Ovary (tissue), 9 donors: Measurements from ENCODE around the gene MSH4. TPM values are rescaled to one million over a fixed set of nuclear protein-coding genes. Genes with fewer than 3 reads are reported as not detected.
"Not testable (repeated sequence)": the region's sequence is repeated elsewhere in the genome, so short reads cannot be mapped to it uniquely, and the experiment has no call there.

Experiments used
- DNase-seq, 5 donors: peaks; one replicate each; pipeline ENCODE4 v3.0.0-alpha.2; 2019 to 2020
- H3K27ac ChIP-seq, 2 donors: fragments of 200-600 bp; one replicate each; pipeline versions ENCODE4 v1.5.1 to v1.8.0; 2019 to 2022
- H3K27me3 ChIP-seq: fragments of 200-600 bp; one replicate; pipeline ENCODE4 v1.8.0; 2022
- H3K36me3 ChIP-seq: fragments of 200-600 bp; sonication (generic); one replicate; pipeline ENCODE4 v1.5.1; 2019
- H3K4me1 ChIP-seq: one replicate; pipeline ENCODE4 v1.8.1; 2013; ENCODE audit warnings: mild to moderate bottlenecking, moderate library complexity; ENCODE audit not compliant: insufficient read depth
- H3K4me3 ChIP-seq: fragments of 200-600 bp; sonication (generic); one replicate; pipeline ENCODE4 v1.5.1; 2017
- H3K9me3 ChIP-seq, 2 donors: fragments of 200-600 bp in 1 of 2; sonication (generic) in 1 of 2; one replicate each; pipeline versions ENCODE4 v1.5.1 to v1.8.1; 2013 to 2019; ENCODE audit warnings: mild to moderate bottlenecking in 1 of 2, moderate library complexity in 1 of 2
- CTCF ChIP-seq, 3 donors: fragments of 450-650 bp in 2 of 3; fragments of 200-600 bp in 1 of 3; IDR thresholded peaks; one replicate each; pipeline versions ENCODE4 v1.5.1 to v1.8.0; 2016 to 2022; ENCODE audit warnings: antibody characterized with exemption in 3 of 3, mild to moderate bottlenecking in 1 of 3
- EP300 ChIP-seq: sonication (generic); formaldehyde crosslinking; IDR thresholded peaks from one replicate; pipeline ENCODE4 v1.6.1; 2017; ENCODE audit warnings: antibody characterized with exemption
- POLR2A ChIP-seq: fragments of 450-650 bp; IDR thresholded peaks from one replicate; pipeline ENCODE4 v1.6.1; 2017; ENCODE audit warnings: antibody characterized with exemption, mild to moderate bottlenecking, moderate library complexity
- WGBS, 3 donors: extraction: QIAGEN DNeasy Blood & Tissue Kit in 1 of 3; methylation state at CpG; one replicate each; pipeline versions ENCODE4 v1.1.5 to v1.1.7; 2013 to 2017; 5-methylcytosine and 5-hydroxymethylcytosine counted together
- intact Hi-C, 4 donors: fragments of 100-400 bp; cut with DNase I; formaldehyde crosslinking; loops; one replicate each; pipeline versions ENCODE4 v1.11.0 to v1.15.1; 2022 to 2023
- polyA plus RNA-seq, 2 donors: library from polyadenylated mRNA; stranded (reverse); fragments of 200-250 nt in 1 of 2; fragments of 350-450 nt in 1 of 2; fragmentation: Illumina TruSeq in 1 of 2; extraction: RNeasy Lipid Tissue Mini Kit (QIAGEN cat#74804) in 1 of 2; gene quantifications; one replicate each; pipeline ENCODE4 v1.2.3, GENCODE V29; 2013 to 2014
- total RNA-seq, 7 donors: library from RNA; depleted of rRNA in 2 of 7; stranded (reverse); fragments of >200 nt in 2 of 7; fragmentation: NEBNext Ultra II Directional in 3 of 7; extraction: Animal tissue kit (Norgen Biotek cat#: 25700) in 3 of 7; gene quantifications; one replicate each; pipeline versions ENCODE4 v1.1.0 to v1.2.4, GENCODE V29; 2016 to 2023
- donor health status: DM: no; HTN: no; CAD: no; lungs with moderate emphysema.
- donor health status: DM: no; HTN: no; CAD: no.
- donor health status: Bipolar disorder and iron deficiency.
- donor health status: DM: yes; HTN: yes; CAD: no.
- donor health status: DM: no; HTN: no; CAD: no.
- donor health status: DM: yes; HTN: yes; CAD: no.

The MSH4 gene
- total and polyA plus RNA-seq, 9 donors: 0.07 to 0.88 (median 0.53) TPM

GRCh38 chr1:75812065-75812464 lies 15.4 kb downstream of the MSH4 start:
- no peaks in the 10 kb centered on the region for H3K9me3 ChIP-seq
- no peaks in the 10 kb centered on the region for H3K4me1 ChIP-seq
- no peak for DNase-seq
- WGBS, 3 donors: 63 to 86% (median 83%) methylated on average over 3 of the region's 3 CpGs
- H3K27ac ChIP-seq: no peak overlapping the region
- H3K4me3 ChIP-seq: no peak overlapping the region
- intact Hi-C loops: no loop called here
- no peaks in the 10 kb centered on the region for H3K36me3 ChIP-seq
- no peak for TF ChIP-seq EP300
- TF ChIP-seq POLR2A: no peak
- TF ChIP-seq CTCF (IDR thresholded peaks at IDR 0.05): no peak
- no peaks in the 10 kb centered on the region for H3K27me3 ChIP-seq

DNA sequence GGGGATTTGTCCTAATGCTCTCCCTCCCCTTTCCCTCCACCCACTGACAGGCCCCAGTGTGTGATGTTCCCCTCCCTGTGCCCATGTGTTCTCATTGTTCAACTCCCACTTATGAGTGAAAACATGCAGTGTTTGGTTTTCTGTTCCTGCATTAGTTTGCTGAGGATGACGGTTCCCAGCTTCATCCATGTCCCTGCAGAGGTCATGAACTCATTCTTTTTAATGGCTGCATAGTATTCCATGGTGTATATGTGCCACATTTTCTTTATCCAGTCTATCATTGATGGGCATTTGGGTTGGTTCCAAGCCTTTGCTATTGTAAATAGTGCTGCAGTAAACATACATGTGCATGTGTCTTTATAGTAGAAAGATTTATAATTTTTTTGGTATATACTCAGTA lies 26.9 kb downstream of the MSH4 start:
- intact Hi-C loops, H3K4me3 ChIP-seq, H3K27ac ChIP-seq, H3K4me1 ChIP-seq, DNase-seq, H3K27me3 ChIP-seq, H3K9me3 ChIP-seq, H3K36me3 ChIP-seq: not testable (repeated sequence)
- WGBS, 3 donors: 65 to 79% (median 74%) methylated on average over 1 of the region's 1 CpG

DNA sequence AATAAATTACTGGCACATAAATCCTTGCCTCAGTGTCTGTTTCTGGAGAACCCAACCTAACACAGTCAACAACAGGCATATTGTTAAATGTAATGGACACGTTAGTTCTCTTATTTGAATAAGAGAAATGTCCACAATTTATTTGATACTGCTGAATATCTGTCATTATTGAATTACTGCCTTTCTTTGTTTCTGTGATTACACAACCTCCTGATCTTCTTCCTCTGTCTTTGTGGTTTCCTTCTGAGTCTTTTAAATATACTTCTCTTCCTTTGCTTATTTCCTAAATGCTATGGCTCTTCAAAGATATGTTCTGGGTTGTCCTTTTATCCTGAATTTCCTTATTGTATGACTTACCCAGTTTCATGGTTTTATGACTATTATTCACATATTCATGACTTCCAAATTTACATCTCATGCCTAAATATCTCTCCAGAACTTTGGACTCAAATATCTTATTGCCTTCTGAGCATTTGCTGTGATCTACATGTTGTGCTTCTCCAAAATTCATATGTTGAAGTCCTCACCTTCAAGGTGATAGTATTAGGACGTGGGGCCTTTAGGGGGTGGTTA lies 39.9 kb downstream of the MSH4 start:
- WGBS, 3 donors: 63 to 69% (median 64%) methylated on average over 2 of the region's 2 CpGs
- TF ChIP-seq CTCF (IDR thresholded peaks at IDR 0.05): no peak
- no peak for TF ChIP-seq EP300
- TF ChIP-seq POLR2A: no peak
- intact Hi-C loops: no loop called here
- Histone ChIP-seq H3K4me1 (no peaks in the 10 kb centered on the region), H3K4me3 (no peak overlapping the region), H3K27ac (no peak overlapping the region), H3K27me3 (no peaks in the 10 kb centered on the region), H3K9me3 (no peaks in the 10 kb centered on the region), H3K36me3 (no peaks in the 10 kb centered on the region)
- DNase-seq: no peak

DNA sequence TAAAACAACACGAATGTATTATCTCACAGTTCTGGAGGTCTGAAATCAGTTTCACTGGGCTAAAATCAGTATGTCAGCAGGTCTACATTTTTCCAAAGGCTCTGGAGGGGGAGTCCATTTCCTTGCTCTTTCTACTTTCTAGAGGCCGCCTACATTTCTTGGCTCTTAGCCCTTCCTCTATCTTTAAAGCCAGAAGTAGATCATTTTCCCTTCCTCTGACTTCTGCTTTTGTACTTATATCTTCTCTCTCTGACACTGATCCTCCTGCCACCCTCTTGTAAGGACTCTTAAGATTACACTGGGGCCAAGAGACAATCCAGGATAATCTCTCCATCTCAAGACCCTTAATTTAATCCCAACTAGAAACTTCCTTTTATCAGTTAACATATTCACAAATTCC lies 41.4 kb downstream of the MSH4 start:
- intact Hi-C loops: no loop called here
- TF ChIP-seq EP300 (no peak), POLR2A (no peak), CTCF (IDR thresholded peaks at IDR 0.05) (no peak)
- H3K27me3 ChIP-seq: no peaks in the 10 kb centered on the region
- no peak for DNase-seq
- no peaks in the 10 kb centered on the region for H3K4me1 ChIP-seq
- H3K4me3 ChIP-seq: no peak overlapping the region
- 33 to 68% (median 41%) methylated on average over 2 of the region's 2 CpGs for WGBS, 3 donors
- H3K27ac ChIP-seq: no peak overlapping the region
- H3K36me3 ChIP-seq: no peaks in the 10 kb centered on the region
- H3K9me3 ChIP-seq: no peaks in the 10 kb centered on the region

DNA sequence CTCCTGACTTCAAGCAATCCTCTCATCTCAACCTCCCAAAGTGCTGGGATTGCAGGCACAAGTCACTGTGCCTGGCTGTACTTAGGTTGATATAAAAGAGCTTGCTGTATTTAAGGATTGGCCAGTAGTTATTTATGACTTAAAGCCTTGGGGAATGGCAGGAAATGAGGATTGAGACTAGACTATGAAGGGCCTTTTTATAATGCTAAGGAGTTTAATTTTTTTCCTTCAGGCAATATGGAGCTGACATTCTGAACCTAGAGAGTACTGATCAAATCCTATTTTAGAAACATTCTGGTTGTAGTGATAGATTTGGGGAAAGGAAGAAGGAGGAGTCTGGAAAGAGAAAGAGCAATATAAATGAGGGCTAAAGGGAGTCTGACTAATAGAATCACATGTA lies 44.7 kb downstream of the MSH4 start:
- intact Hi-C loops: no loop called here

More for the DNA sequence above, 44.7 kb downstream of the MSH4 start:
- Histone ChIP-seq H3K4me1 (no peaks in the 10 kb centered on the region), H3K27me3 (no peaks in the 10 kb centered on the region), H3K36me3 (no peaks in the 10 kb centered on the region), H3K27ac (no peak overlapping the region), H3K4me3 (no peak overlapping the region), H3K9me3 (no peaks in the 10 kb centered on the region)
- no peak for TF ChIP-seq EP300
- TF ChIP-seq CTCF (IDR thresholded peaks at IDR 0.05): no peak
- TF ChIP-seq POLR2A: no peak
- no peak for DNase-seq
